ENCODE measurements around the gene DPY30.

DNA sequence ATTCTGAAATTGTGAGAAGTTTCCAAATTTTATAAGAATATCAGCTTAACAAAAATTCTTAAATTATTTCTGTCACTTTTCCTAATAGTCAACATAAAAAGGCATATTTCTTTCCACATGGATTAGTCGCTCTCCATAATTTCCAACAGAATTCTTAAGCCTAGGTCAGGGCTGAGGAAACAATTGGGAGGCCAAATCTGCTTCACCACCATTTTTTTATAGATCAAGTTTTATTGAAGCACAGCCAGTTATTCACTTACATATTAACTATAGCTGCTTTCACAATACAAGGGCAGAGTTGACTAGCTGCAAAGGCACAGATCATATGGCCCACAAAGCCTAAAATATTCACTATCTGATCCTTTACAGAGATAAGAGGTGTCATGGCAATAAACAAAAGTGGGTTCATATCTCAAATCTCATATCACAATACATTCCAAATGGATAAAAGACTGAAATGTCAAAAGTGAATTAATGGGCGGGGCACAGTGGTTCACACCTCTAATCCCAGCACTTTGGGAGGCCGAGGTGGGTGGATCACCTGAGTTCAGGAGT, 47.5 kb downstream of the DPY30 start:
- TF ChIP-seq, protein P1, sequence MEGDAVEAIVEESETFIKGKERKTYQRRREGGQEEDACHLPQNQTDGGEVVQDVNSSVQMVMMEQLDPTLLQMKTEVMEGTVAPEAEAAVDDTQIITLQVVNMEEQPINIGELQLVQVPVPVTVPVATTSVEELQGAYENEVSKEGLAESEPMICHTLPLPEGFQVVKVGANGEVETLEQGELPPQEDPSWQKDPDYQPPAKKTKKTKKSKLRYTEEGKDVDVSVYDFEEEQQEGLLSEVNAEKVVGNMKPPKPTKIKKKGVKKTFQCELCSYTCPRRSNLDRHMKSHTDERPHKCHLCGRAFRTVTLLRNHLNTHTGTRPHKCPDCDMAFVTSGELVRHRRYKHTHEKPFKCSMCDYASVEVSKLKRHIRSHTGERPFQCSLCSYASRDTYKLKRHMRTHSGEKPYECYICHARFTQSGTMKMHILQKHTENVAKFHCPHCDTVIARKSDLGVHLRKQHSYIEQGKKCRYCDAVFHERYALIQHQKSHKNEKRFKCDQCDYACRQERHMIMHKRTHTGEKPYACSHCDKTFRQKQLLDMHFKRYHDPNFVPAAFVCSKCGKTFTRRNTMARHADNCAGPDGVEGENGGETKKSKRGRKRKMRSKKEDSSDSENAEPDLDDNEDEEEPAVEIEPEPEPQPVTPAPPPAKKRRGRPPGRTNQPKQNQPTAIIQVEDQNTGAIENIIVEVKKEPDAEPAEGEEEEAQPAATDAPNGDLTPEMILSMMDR (conservative IDR thresholded peaks at IDR 0.05; ENCODE audit: low read length) = no peak
- no peak for TF ChIP-seq EZH2phosphoT487 (IDR thresholded peaks at IDR 0.05; ENCODE audit: borderline replicate concordance)
